PC-3 (cell line): ENCODE data around the gene RAB34.

ENCODE experiments used
- CTCF ChIP-seq: fragments of 300-600 bp; sonication (generic); conservative IDR thresholded peaks from 2 replicates; pipeline ENCODE4 v1.5.1; 2017; ENCODE audit warnings: antibody characterized with exemption, low read depth, mild to moderate bottlenecking, low read length
- EZH2phosphoT487 ChIP-seq: fragments of 300-600 bp; sonication (generic); IDR thresholded peaks from 2 replicates; pipeline ENCODE4 v1.6.1; 2018; ENCODE audit warnings: mild to moderate bottlenecking, antibody characterized with exemption, low read length, borderline replicate concordance

- no peak for TF ChIP-seq CTCF
- no peak for TF ChIP-seq EZH2phosphoT487
Observed at GRCh38 chr17:28763137-28763799, 45.6 kb upstream of the RAB34 start.
